K562 (cell line): ENCODE data around the gene HSD3B7. TPM values are rescaled to one million over a fixed set of nuclear protein-coding genes. Genes with fewer than 3 reads are reported as not detected.

Source experiments
- ATAC-seq: fragments of 200-7000 bp; cut with Tn5 transposase; 3 replicates; pipeline ENCODE4 v1.9.1; 2020; ENCODE audit warnings: moderate library complexity
- BruUV-seq: library from RNA; stranded (reverse); fragments of 400-500 nt; replicated peaks from 2 replicates; lab custom pipeline; 2021; lab: Mats Ljungman, UMichigan
- CTCF ChIA-PET: fragments of 300-600 bp; formaldehyde crosslinking; extraction: SDS; loops from one replicate; lab custom pipeline; 2021; ENCODE audit warnings: low intra/inter-chr PET ratio; lab: Yijun Ruan, JAX
- POLR2A ChIA-PET: fragments of 300-600, 350-650 bp; sonication (Branson Sonifier 250); formaldehyde crosslinking; extraction: SDS; loops from one replicate; lab custom pipeline; 2021; ENCODE audit warnings: antibody characterized with exemption, inconsistent platforms; lab: Yijun Ruan, JAX
- DNase-seq, 4 experiments: peaks; one replicate each; pipeline versions ENCODE4 v3.0.0 to v3.0.0-alpha.2; 2011 to 2018; ENCODE audit warnings: low spot score in 3 of 4, mixed read lengths in 3 of 4; ENCODE audit errors: extremely low read depth in 1 of 4
- FAIRE-seq: peaks from 2 replicates; lab custom pipeline; 2011; peaks lifted over from hg19 to GRCh38; lab: Jason Lieb, UNC
- H2AFZ ChIP-seq: 2 replicates; pipeline ENCODE4 v1.6.0; 2011; ENCODE audit warnings: low read depth, low read length, control low read depth, inconsistent platforms
- H3K27ac ChIP-seq: fragments of 200-600 bp; 3 replicates; pipeline ENCODE4 v1.8.0; 2011; ENCODE audit warnings: low read depth, mild to moderate bottlenecking, control low read depth, inconsistent platforms, low read length, moderate library complexity, mixed read lengths; ENCODE audit errors: extremely low read depth
- H3K27me3 ChIP-seq, 2 experiments: fragments of 300-600 bp in 1 of 2; 2 replicates in 1 of 2; 3 replicates in 1 of 2; pipeline versions ENCODE4 v1.6.0 to v1.8.0; 2011; ENCODE audit warnings: inconsistent platforms in 2 of 2, low read length in 2 of 2, mild to moderate bottlenecking in 1 of 2, mixed read lengths in 1 of 2, moderate library complexity in 1 of 2; ENCODE audit not compliant: control insufficient read depth in 2 of 2, insufficient read depth in 2 of 2
- H3K36me3 ChIP-seq: fragments of 300-600 bp; 3 replicates; pipeline ENCODE4 v1.8.0; 2011; ENCODE audit warnings: mild to moderate bottlenecking, low read length, inconsistent platforms; ENCODE audit not compliant: control insufficient read depth, insufficient read depth
- H3K4me1 ChIP-seq, 2 experiments: fragments of 200-600 bp in 1 of 2; replicated peaks in 1 of 2; 2 replicates in 1 of 2; 3 replicates in 1 of 2; pipeline versions ENCODE4 v1.5.1 to v1.8.0; 2011; ENCODE audit warnings: inconsistent platforms in 2 of 2, low read length in 2 of 2, mild to moderate bottlenecking in 1 of 2, mixed read lengths in 1 of 2, moderate library complexity in 1 of 2; ENCODE audit not compliant: control insufficient read depth in 2 of 2, insufficient read depth in 2 of 2
- H3K4me2 ChIP-seq: 2 replicates; pipeline ENCODE4 v1.6.1; 2011; ENCODE audit warnings: low read length, control low read depth, inconsistent platforms, mixed read lengths; ENCODE audit not compliant: insufficient read depth
- H3K4me3 ChIP-seq: fragments of 200-600 bp; sonication (generic), shearing (Covaris generic); 2 replicates; pipeline ENCODE4 v1.5.1; 2016; ENCODE audit warnings: control low read depth, inconsistent platforms
- H3K79me2 ChIP-seq: fragments of 200-600 bp; 3 replicates; pipeline ENCODE4 v1.8.0; 2011; ENCODE audit warnings: low read length, inconsistent platforms; ENCODE audit not compliant: control insufficient read depth, insufficient read depth
- H3K9ac ChIP-seq, 2 experiments: 2 replicates each; pipeline versions ENCODE4 v1.6.0 to v1.6.1; 2011; ENCODE audit warnings: low read depth in 2 of 2, low read length in 2 of 2, control low read depth in 1 of 2, inconsistent platforms in 1 of 2, mild to moderate bottlenecking in 1 of 2, mixed read lengths in 1 of 2; ENCODE audit not compliant: insufficient read depth in 1 of 2
- H3K9me1 ChIP-seq: one replicate; pipeline ENCODE4 v1.6.0; 2011; ENCODE audit warnings: inconsistent platforms, mild to moderate bottlenecking, low read length, moderate library complexity; ENCODE audit not compliant: control insufficient read depth, insufficient read depth
- H3K9me3 ChIP-seq: replicated peaks from 2 replicates; pipeline ENCODE4 v1.5.1; 2011; ENCODE audit warnings: low read depth, low read length, inconsistent platforms; ENCODE audit not compliant: control insufficient read depth, insufficient read depth
- H4K20me1 ChIP-seq: replicated peaks from 2 replicates; pipeline ENCODE4 v1.6.1; 2011; ENCODE audit warnings: low read length, inconsistent platforms, mixed read lengths; ENCODE audit not compliant: control insufficient read depth, insufficient read depth
- BHLHE40 ChIP-seq: IDR thresholded peaks from 2 replicates; pipeline ENCODE4 v1.6.1; 2011; ENCODE audit warnings: low read length, improper control_type of control experiment
- CHD4 ChIP-seq: fragments of 200-600 bp; sonication (generic); IDR thresholded peaks from 3 replicates; pipeline ENCODE4 v1.6.1; 2012; ENCODE audit warnings: low read depth, mild to moderate bottlenecking, mixed read lengths, low read length, inconsistent platforms; ENCODE audit not compliant: insufficient read depth, insufficient replicate concordance, poor library complexity, severe bottlenecking
- CTCF ChIP-seq, 3 experiments: IDR thresholded peaks in 2 of 3; conservative IDR thresholded peaks in 1 of 3; 2 replicates each; pipeline ENCODE4 v1.5.1; 2011 to 2012; ENCODE audit warnings: low read length in 3 of 3, mild to moderate bottlenecking in 3 of 3, control low read depth in 2 of 3, improper control_type of control experiment in 1 of 3, inconsistent platforms in 1 of 3, low read depth in 1 of 3, mixed read lengths in 1 of 3, moderate library complexity in 1 of 3; ENCODE audit not compliant: insufficient read depth in 2 of 3
- SP1 ChIP-seq: sonication (generic); formaldehyde crosslinking; IDR thresholded peaks from 2 replicates; pipeline ENCODE4 v1.8.1; 2022; ENCODE audit warnings: mild to moderate bottlenecking, missing genetic modification reagents
- THRAP3 ChIP-seq: fragments of 450-650 bp; IDR thresholded peaks from 2 replicates; pipeline ENCODE4 v1.6.1; 2016; ENCODE audit warnings: mild to moderate bottlenecking, inconsistent platforms, borderline replicate concordance
- WHSC1 ChIP-seq: IDR thresholded peaks from one replicate; pipeline ENCODE4 v1.6.1; 2012; ENCODE audit warnings: low read length, control low read depth, inconsistent platforms
- WGBS: fragments of 100-300 bp; shearing (Covaris generic); methylation state at CpG from one replicate; pipeline ENCODE4 v1.1.6; 2016; ENCODE audit warnings: low coverage, mixed read lengths; ENCODE audit not compliant: insufficient coverage; ENCODE audit errors: missing lambda C conversion rate; 5-methylcytosine and 5-hydroxymethylcytosine counted together
- in situ Hi-C: fragments of 300-500 bp; cut with MboI; formaldehyde crosslinking; loops from 4 replicates; pipeline ENCODE4 v1.15.0; 2018; ENCODE audit warnings: inconsistent platforms, mixed read lengths
- intact Hi-C: fragments of 100-400 bp; cut with micrococcal nuclease; formaldehyde crosslinking; loops from 2 replicates; pipeline ENCODE4 v1.14.2; 2022
- polyA plus RNA-seq, 8 experiments: library from polyadenylated mRNA; depleted of rRNA in 4 of 8; stranded (reverse) in 5 of 8; unstranded in 3 of 8; fragments of >200 nt; fragmentation: Nextera tagmentation in 2 of 8; fragmentation: Illumina TruSeq in 1 of 8; extraction: Ambion mirVana in 2 of 8; extraction: Trizol in 1 of 8; gene quantifications; 2 replicates each; pipeline versions ENCODE4 v1.2.1 to v1.2.3, GENCODE V29; 2011 to 2014; ENCODE audit warnings: inconsistent platforms in 1 of 8, missing spikeins in 1 of 8
- total RNA-seq, 7 experiments: library from RNA; depleted of rRNA in 6 of 7; stranded (reverse); fragments of >200 nt in 6 of 7; fragmentation: Illumina TruSeq in 2 of 7; extraction: Trizol in 2 of 7; gene quantifications; 2 replicates each; pipeline versions ENCODE4 v1.2.1 to v1.2.3, GENCODE V29; 2011 to 2021; ENCODE audit warnings: low replicate concordance in 1 of 7
- TF ChIP-seq, protein P1 (sequence below): fragments of 250-450 bp; sonication (Bioruptor Pico); IDR thresholded peaks from 2 replicates; pipeline ENCODE4 v1.5.0; 2020; ENCODE audit warnings: mild to moderate bottlenecking

Gene HSD3B7
- total and polyA plus RNA-seq, 9 of the 15 experiments (the other 6 are each of a cell fraction or from before 2014, with no cell fraction given), result 5.4 to 49.1 (median 23.0) TPM

- ChIA-PET POLR2A (interaction anchor here (0.6 to 1.4 kb wide), 4 partner anchors 17 to 168 kb away, joined by 3 to 4 read pairs (median 3); no protein-coding TSS in a partner anchor), CTCF (no interaction called here)
- intact Hi-C loops (loop anchor here (2.0 kb wide), 1 partner anchor 31 kb away; the partner anchor contains the start of gene HSD3B7), in situ Hi-C loops (no loop called here)
- no TSS peak for BruUV-seq
- no peaks in the 10 kb centered on the region for H3K36me3 ChIP-seq
- no peaks in the 10 kb centered on the region for H3K9me1 ChIP-seq
- no peak overlapping the region for H3K27ac ChIP-seq
- 67% methylated on average over 6 of the region's 6 CpGs for WGBS
- ATAC-seq, result peak; percentile 50
- DNase-seq, result no peak
- no peak overlapping the region for H3K4me3 ChIP-seq
- no peak overlapping the region for H2AFZ ChIP-seq
- H3K4me2 ChIP-seq, result no peak overlapping the region
- peaks cover 10 to 14% of the 10 kb centered on the region in 2 experiments; a peak in 4 of 5 replicates for H3K27me3 ChIP-seq
- no peak overlapping the region for H3K9ac ChIP-seq
- peaks cover under 1 to 6% of the 10 kb centered on the region in 2 experiments; a peak in 4 of 5 replicates for H3K4me1 ChIP-seq
- H3K9me3 ChIP-seq, result no peaks in the 10 kb centered on the region
- no peaks in the 10 kb centered on the region for H3K79me2 ChIP-seq
- FAIRE-seq, result peak; percentile 15
- H4K20me1 ChIP-seq, result no peaks in the 10 kb centered on the region
- no peak for TF ChIP-seq THRAP3
- TF ChIP-seq CTCF (IDR thresholded peaks at IDR 0.05 in 2 of 3, conservative IDR thresholded peaks at IDR 0.05 in 1 of 3; ENCODE audit: insufficient read depth in 2 of 3, low read depth in 1 of 3, low read length in 3 of 3), result peak in 2 of 3 experiments; percentile 23 to 25; a peak in 2 of 6 replicates
- no peak for TF ChIP-seq CHD4
- TF ChIP-seq SP1 (CRISPR knock-in tag), result no peak
- TF ChIP-seq, protein P1, sequence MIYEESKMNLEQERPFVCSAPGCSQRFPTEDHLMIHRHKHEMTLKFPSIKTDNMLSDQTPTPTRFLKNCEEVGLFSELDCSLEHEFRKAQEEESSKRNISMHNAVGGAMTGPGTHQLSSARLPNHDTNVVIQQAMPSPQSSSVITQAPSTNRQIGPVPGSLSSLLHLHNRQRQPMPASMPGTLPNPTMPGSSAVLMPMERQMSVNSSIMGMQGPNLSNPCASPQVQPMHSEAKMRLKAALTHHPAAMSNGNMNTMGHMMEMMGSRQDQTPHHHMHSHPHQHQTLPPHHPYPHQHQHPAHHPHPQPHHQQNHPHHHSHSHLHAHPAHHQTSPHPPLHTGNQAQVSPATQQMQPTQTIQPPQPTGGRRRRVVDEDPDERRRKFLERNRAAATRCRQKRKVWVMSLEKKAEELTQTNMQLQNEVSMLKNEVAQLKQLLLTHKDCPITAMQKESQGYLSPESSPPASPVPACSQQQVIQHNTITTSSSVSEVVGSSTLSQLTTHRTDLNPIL (CRISPR knock-in tag), result no peak
- TF ChIP-seq WHSC1, result no peak
- TF ChIP-seq BHLHE40, result 0 out of 2 replicates have a peak, but pooled peaks have one; percentile 7
Observed at GRCh38 chr16:31016018-31016417, 31.0 kb downstream of the HSD3B7 start.
